K562 (cell line): ENCODE data around the gene TMEM163. TPM values are rescaled to one million over a fixed set of nuclear protein-coding genes. Genes with fewer than 3 reads are reported as not detected.

Experiments
- ATAC-seq: fragments of 200-7000 bp; cut with Tn5 transposase; 3 replicates; pipeline ENCODE4 v1.9.1; 2020; ENCODE audit warnings: moderate library complexity
- BruUV-seq: library from RNA; stranded (reverse); fragments of 400-500 nt; replicated peaks from 2 replicates; lab custom pipeline; 2021; lab: Mats Ljungman, UMichigan
- CTCF ChIA-PET: fragments of 300-600 bp; formaldehyde crosslinking; extraction: SDS; loops from one replicate; lab custom pipeline; 2021; ENCODE audit warnings: low intra/inter-chr PET ratio; lab: Yijun Ruan, JAX
- POLR2A ChIA-PET: fragments of 300-600, 350-650 bp; sonication (Branson Sonifier 250); formaldehyde crosslinking; extraction: SDS; loops from one replicate; lab custom pipeline; 2021; ENCODE audit warnings: antibody characterized with exemption, inconsistent platforms; lab: Yijun Ruan, JAX
- DNase-seq, 4 experiments: peaks; one replicate each; pipeline versions ENCODE4 v3.0.0 to v3.0.0-alpha.2; 2011 to 2018; ENCODE audit warnings: low spot score in 3 of 4, mixed read lengths in 3 of 4; ENCODE audit errors: extremely low read depth in 1 of 4
- FAIRE-seq: peaks from 2 replicates; lab custom pipeline; 2011; peaks lifted over from hg19 to GRCh38; lab: Jason Lieb, UNC
- H2AFZ ChIP-seq: 2 replicates; pipeline ENCODE4 v1.6.0; 2011; ENCODE audit warnings: low read depth, low read length, control low read depth, inconsistent platforms
- H3K27ac ChIP-seq: fragments of 200-600 bp; 3 replicates; pipeline ENCODE4 v1.8.0; 2011; ENCODE audit warnings: low read depth, mild to moderate bottlenecking, control low read depth, inconsistent platforms, low read length, moderate library complexity, mixed read lengths; ENCODE audit errors: extremely low read depth
- H3K27me3 ChIP-seq, 2 experiments: fragments of 300-600 bp in 1 of 2; 2 replicates in 1 of 2; 3 replicates in 1 of 2; pipeline versions ENCODE4 v1.6.0 to v1.8.0; 2011; ENCODE audit warnings: inconsistent platforms in 2 of 2, low read length in 2 of 2, mild to moderate bottlenecking in 1 of 2, mixed read lengths in 1 of 2, moderate library complexity in 1 of 2; ENCODE audit not compliant: control insufficient read depth in 2 of 2, insufficient read depth in 2 of 2
- H3K36me3 ChIP-seq: fragments of 300-600 bp; 3 replicates; pipeline ENCODE4 v1.8.0; 2011; ENCODE audit warnings: mild to moderate bottlenecking, low read length, inconsistent platforms; ENCODE audit not compliant: control insufficient read depth, insufficient read depth
- H3K4me1 ChIP-seq, 2 experiments: fragments of 200-600 bp in 1 of 2; replicated peaks in 1 of 2; 2 replicates in 1 of 2; 3 replicates in 1 of 2; pipeline versions ENCODE4 v1.5.1 to v1.8.0; 2011; ENCODE audit warnings: inconsistent platforms in 2 of 2, low read length in 2 of 2, mild to moderate bottlenecking in 1 of 2, mixed read lengths in 1 of 2, moderate library complexity in 1 of 2; ENCODE audit not compliant: control insufficient read depth in 2 of 2, insufficient read depth in 2 of 2
- H3K4me2 ChIP-seq: 2 replicates; pipeline ENCODE4 v1.6.1; 2011; ENCODE audit warnings: low read length, control low read depth, inconsistent platforms, mixed read lengths; ENCODE audit not compliant: insufficient read depth
- H3K4me3 ChIP-seq: fragments of 200-600 bp; sonication (generic), shearing (Covaris generic); 2 replicates; pipeline ENCODE4 v1.5.1; 2016; ENCODE audit warnings: control low read depth, inconsistent platforms
- H3K79me2 ChIP-seq: fragments of 200-600 bp; 3 replicates; pipeline ENCODE4 v1.8.0; 2011; ENCODE audit warnings: low read length, inconsistent platforms; ENCODE audit not compliant: control insufficient read depth, insufficient read depth
- H3K9ac ChIP-seq, 2 experiments: 2 replicates each; pipeline versions ENCODE4 v1.6.0 to v1.6.1; 2011; ENCODE audit warnings: low read depth in 2 of 2, low read length in 2 of 2, control low read depth in 1 of 2, inconsistent platforms in 1 of 2, mild to moderate bottlenecking in 1 of 2, mixed read lengths in 1 of 2; ENCODE audit not compliant: insufficient read depth in 1 of 2
- H3K9me1 ChIP-seq: one replicate; pipeline ENCODE4 v1.6.0; 2011; ENCODE audit warnings: inconsistent platforms, mild to moderate bottlenecking, low read length, moderate library complexity; ENCODE audit not compliant: control insufficient read depth, insufficient read depth
- H3K9me3 ChIP-seq: replicated peaks from 2 replicates; pipeline ENCODE4 v1.5.1; 2011; ENCODE audit warnings: low read depth, low read length, inconsistent platforms; ENCODE audit not compliant: control insufficient read depth, insufficient read depth
- H4K20me1 ChIP-seq: replicated peaks from 2 replicates; pipeline ENCODE4 v1.6.1; 2011; ENCODE audit warnings: low read length, inconsistent platforms, mixed read lengths; ENCODE audit not compliant: control insufficient read depth, insufficient read depth
- ARID3B ChIP-seq: fragments of 250-450 bp; sonication (Bioruptor Pico); IDR thresholded peaks from 2 replicates; pipeline ENCODE4 v1.4.0; 2020; ENCODE audit warnings: borderline replicate concordance
- CBX5 ChIP-seq: IDR thresholded peaks from 2 replicates; pipeline ENCODE4 v1.6.1; 2014; ENCODE audit warnings: low read depth, borderline replicate concordance
- CREB3L1 ChIP-seq: fragments of 450-650 bp; IDR thresholded peaks from 2 replicates; pipeline ENCODE4 v1.6.1; 2014; ENCODE audit warnings: low read depth, mild to moderate bottlenecking, moderate library complexity, borderline replicate concordance
- REST ChIP-seq, 2 experiments: fragments of 450-650 bp; formaldehyde crosslinking in 1 of 2; IDR thresholded peaks; 2 replicates each; pipeline versions ENCODE4 v1.4.0 to v1.6.1; 2014 to 2020; ENCODE audit warnings: mild to moderate bottlenecking in 2 of 2, borderline replicate concordance in 1 of 2, low read depth in 1 of 2
- XRCC3 ChIP-seq: fragments of 450-650 bp; IDR thresholded peaks from 2 replicates; pipeline ENCODE4 v1.6.1; 2017; ENCODE audit warnings: mild to moderate bottlenecking, moderate library complexity
- ZNF197 ChIP-seq: fragments of 200-800 bp; sonication (Bioruptor generic); IDR thresholded peaks from 2 replicates; pipeline ENCODE4 v1.6.1; 2016; ENCODE audit warnings: low read depth, missing genetic modification characterization, missing compliant biosample characterization
- WGBS: fragments of 100-300 bp; shearing (Covaris generic); methylation state at CpG from one replicate; pipeline ENCODE4 v1.1.6; 2016; ENCODE audit warnings: low coverage, mixed read lengths; ENCODE audit not compliant: insufficient coverage; ENCODE audit errors: missing lambda C conversion rate; 5-methylcytosine and 5-hydroxymethylcytosine counted together
- in situ Hi-C: fragments of 300-500 bp; cut with MboI; formaldehyde crosslinking; loops from 4 replicates; pipeline ENCODE4 v1.15.0; 2018; ENCODE audit warnings: inconsistent platforms, mixed read lengths
- intact Hi-C: fragments of 100-400 bp; cut with micrococcal nuclease; formaldehyde crosslinking; loops from 2 replicates; pipeline ENCODE4 v1.14.2; 2022
- polyA plus RNA-seq, 8 experiments: library from polyadenylated mRNA; depleted of rRNA in 4 of 8; stranded (reverse) in 5 of 8; unstranded in 3 of 8; fragments of >200 nt; fragmentation: Nextera tagmentation in 2 of 8; fragmentation: Illumina TruSeq in 1 of 8; extraction: Ambion mirVana in 2 of 8; extraction: Trizol in 1 of 8; gene quantifications; 2 replicates each; pipeline versions ENCODE4 v1.2.1 to v1.2.3, GENCODE V29; 2011 to 2014; ENCODE audit warnings: inconsistent platforms in 1 of 8, missing spikeins in 1 of 8
- total RNA-seq, 7 experiments: library from RNA; depleted of rRNA in 6 of 7; stranded (reverse); fragments of >200 nt in 6 of 7; fragmentation: Illumina TruSeq in 2 of 7; extraction: Trizol in 2 of 7; gene quantifications; 2 replicates each; pipeline versions ENCODE4 v1.2.1 to v1.2.3, GENCODE V29; 2011 to 2021; ENCODE audit warnings: low replicate concordance in 1 of 7

The TMEM163 gene
- total and polyA plus RNA-seq, 9 of the 15 experiments (the other 6 are each of a cell fraction or from before 2014, with no cell fraction given), result 0.04 to 0.68 (median 0.16) TPM; not detected in 3

GRCh38 chr2:134693359-134694330, 25.2 kb downstream of the TMEM163 start:
- Histone ChIP-seq H2AFZ (no peak overlapping the region), H3K9ac (no peak overlapping the region), H3K4me2 (no peak overlapping the region), H3K79me2 (no peaks in the 10 kb centered on the region), H3K36me3 (no peaks in the 10 kb centered on the region), H3K9me3 (no peaks in the 10 kb centered on the region), H3K9me1 (no peaks in the 10 kb centered on the region), H4K20me1 (no peaks in the 10 kb centered on the region), H3K27ac (no peak overlapping the region), H3K27me3 (peaks cover under 1 to 9% of the 10 kb centered on the region in 2 experiments; a peak in 4 of 5 replicates), H3K4me1 (no peaks in the 10 kb centered on the region), H3K4me3 (no peak overlapping the region)
- WGBS, result 4% methylated on average over 6 of the region's 6 CpGs
- intact Hi-C loops (no loop called here), in situ Hi-C loops (no loop called here)
- no TSS peak for BruUV-seq
- DNase-seq (no peak), ATAC-seq (no peak), FAIRE-seq (no peak)
- ChIA-PET POLR2A (no interaction called here), CTCF (no interaction called here)
- TF ChIP-seq ZNF197 (CRISPR knock-in tag), result no peak
- no peak for TF ChIP-seq REST (IDR thresholded peaks at IDR 0.05; ENCODE audit: borderline replicate concordance)
- TF ChIP-seq REST (CRISPR knock-in tag; IDR thresholded peaks at IDR 0.05; ENCODE audit: low read depth), result no peak
- no peak for TF ChIP-seq CBX5
- no peak for TF ChIP-seq ARID3B (CRISPR knock-in tag)
- TF ChIP-seq CREB3L1, result no peak
- TF ChIP-seq XRCC3, result no peak
